Adrenal gland (tissue), 12 donors: ENCODE results near the gene INO80. TPM values are rescaled to one million over a fixed set of nuclear protein-coding genes. Genes with fewer than 3 reads are reported as not detected.

Experiments
- DNase-seq, 7 donors: peaks; one replicate each; pipeline ENCODE4 v3.0.0-alpha.2; 2019 to 2020
- H3K27ac ChIP-seq, 5 donors: fragments of 200-600 bp; sonication (generic) in 4 of 5; 1 replicate in 3 of 5; 2 replicates in 2 of 5; pipeline versions ENCODE4 v1.5.1 to v1.8.0; 2016 to 2020; ENCODE audit warnings: mild to moderate bottlenecking in 1 of 5
- H3K27me3 ChIP-seq: fragments of 200-600 bp; 2 replicates; pipeline ENCODE4 v1.8.0; 2021
- H3K36me3 ChIP-seq, 2 donors: fragments of 200-600 bp; replicated peaks in 1 of 2; 1 replicate in 1 of 2; 2 replicates in 1 of 2; pipeline versions ENCODE4 v1.5.1 to v1.8.0; 2018 to 2022
- H3K4me1 ChIP-seq, 2 donors: fragments of 200-600 bp; replicated peaks in 1 of 2; 1 replicate in 1 of 2; 2 replicates in 1 of 2; pipeline versions ENCODE4 v1.5.1 to v1.8.0; 2018 to 2021
- H3K4me3 ChIP-seq, 4 donors: fragments of 200-600 bp; sonication (generic) in 3 of 4; one replicate each; pipeline ENCODE4 v1.5.1; 2016 to 2018
- H3K9me3 ChIP-seq, 3 donors: fragments of 200-600 bp; sonication (generic) in 1 of 3; replicated peaks in 1 of 3; 1 replicate in 2 of 3; 2 replicates in 1 of 3; pipeline versions ENCODE4 v1.5.1 to v1.8.0; 2016 to 2021
- CTCF ChIP-seq, 6 experiments: fragments of 450-650 bp in 4 of 6; fragments of 200-600 bp in 2 of 6; sonication (generic) in 1 of 6; IDR thresholded peaks; 1 replicate in 5 of 6; 2 replicates in 1 of 6; pipeline versions ENCODE4 v1.5.1 to v1.8.0; 2016 to 2021; ENCODE audit warnings: antibody characterized with exemption in 6 of 6, mild to moderate bottlenecking in 2 of 6, moderate library complexity in 1 of 6
- POLR2A ChIP-seq, 2 donors: fragments of 450-650 bp; IDR thresholded peaks; one replicate each; pipeline ENCODE4 v1.6.1; 2017; ENCODE audit warnings: antibody characterized with exemption in 2 of 2, mild to moderate bottlenecking in 2 of 2, moderate library complexity in 1 of 2
- WGBS, 4 donors: extraction: QIAGEN DNeasy Blood & Tissue Kit in 2 of 4; methylation state at CpG; one replicate each; pipeline versions ENCODE4 v1.1.5 to v1.1.7; 2013 to 2017; 5-methylcytosine and 5-hydroxymethylcytosine counted together
- intact Hi-C, 2 donors: fragments of 100-400 bp; cut with DNase I; formaldehyde crosslinking; loops; one replicate each; pipeline versions ENCODE4 v1.14.1 to v1.15.0; 2022 to 2023
- polyA plus RNA-seq, 3 donors: library from polyadenylated mRNA; stranded (reverse); fragments of 200-250 nt in 2 of 3; fragments of 350-450 nt in 1 of 3; fragmentation: Illumina TruSeq in 1 of 3; extraction: RNeasy Lipid Tissue Mini Kit (QIAGEN cat#74804) in 1 of 3; gene quantifications; one replicate each; pipeline ENCODE4 v1.2.3, GENCODE V29; 2013 to 2014
- total RNA-seq, 9 donors: library from RNA; depleted of rRNA in 4 of 9; stranded (reverse); fragments of >200 nt in 4 of 9; fragments of 120-200 nt in 1 of 9; fragmentation: NEBNext Ultra II Directional in 1 of 9; extraction: Animal tissue kit (Norgen Biotek cat#: 25700) in 1 of 9; gene quantifications; one replicate each; pipeline versions ENCODE4 v1.1.0 to v1.2.4, GENCODE V29; 2013 to 2023
- donor health status: healthy with polysubstance abuse.
- donor health status: Bipolar disorder and iron deficiency.
- donor health status: DM: yes; HTN: yes; CAD: no.
- donor health status: DM: no; HTN: no; CAD: no.
- donor health status: DM: no; HTN: no; CAD: no.
- donor health status: DM: yes; HTN: yes; CAD: no.

The INO80 gene
- total and polyA plus RNA-seq, 12 donors, result 5.4 to 25.0 (median 17.7) TPM

- Histone ChIP-seq H3K27me3 (no peaks in the 10 kb centered on the region), H3K27ac (no peak overlapping the region), H3K36me3 (no peaks in the 10 kb centered on the region), H3K4me3 (no peak overlapping the region), H3K9me3 (no peaks in the 10 kb centered on the region), H3K4me1 (no peaks in the 10 kb centered on the region)
- DNase-seq, result no peak
- TF ChIP-seq POLR2A (IDR thresholded peaks at IDR 0.05) (no peak), CTCF (IDR thresholded peaks at IDR 0.05) (no peak)
- intact Hi-C loops, result no loop called here
- 74 to 86% (median 79%) methylated on average over 15 of the region's 15 CpGs for WGBS, 4 donors
Observed at GRCh38 chr15:41160639-41161315, 44.7 kb upstream of the INO80 start.

GRCh38 chr15:41154412-41154811 is 38.3 kb upstream of the INO80 start:
- H3K4me3 ChIP-seq, result no peak overlapping the region
- H3K27me3 ChIP-seq, result no peaks in the 10 kb centered on the region
- WGBS, 4 donors, result 57 to 64% (median 61%) methylated on average over 2 of the region's 2 CpGs
- peak in 4 of 7 donors; percentile 13 to 54 (median 26) for DNase-seq
- TF ChIP-seq POLR2A (IDR thresholded peaks at IDR 0.05), result no peak
- TF ChIP-seq CTCF (IDR thresholded peaks at IDR 0.05), result no peak
- intact Hi-C loops, result no loop called here
- H3K4me1 ChIP-seq, result no peaks in the 10 kb centered on the region
- H3K27ac ChIP-seq, result peak overlapping the region in 1 of 5 donors; percentile 8
- H3K9me3 ChIP-seq, result no peaks in the 10 kb centered on the region
- no peaks in the 10 kb centered on the region for H3K36me3 ChIP-seq

GRCh38 chr15:41153733-41154132 is 37.7 kb upstream of the INO80 start:
- H3K9me3 ChIP-seq, result no peaks in the 10 kb centered on the region
- no peaks in the 10 kb centered on the region for H3K4me1 ChIP-seq
- no peaks in the 10 kb centered on the region for H3K27me3 ChIP-seq
- H3K27ac ChIP-seq, result no peak overlapping the region
- no peak for DNase-seq
- intact Hi-C loops, result no loop called here
- no peak overlapping the region for H3K4me3 ChIP-seq
- TF ChIP-seq CTCF (IDR thresholded peaks at IDR 0.05) (no peak), POLR2A (IDR thresholded peaks at IDR 0.05) (no peak)
- no peaks in the 10 kb centered on the region for H3K36me3 ChIP-seq
- 79 to 88% (median 83%) methylated on average over 2 to 5 of the region's 5 CpGs for WGBS, 4 donors

GRCh38 chr15:41151451-41152005 is 35.4 kb upstream of the INO80 start:
- 94 to 97% (median 95%) methylated on average over 16 to 37 of the region's 37 CpGs for WGBS, 4 donors
- intact Hi-C loops, result no loop called here
- no peaks in the 10 kb centered on the region for H3K27me3 ChIP-seq
- H3K27ac ChIP-seq, result no peak overlapping the region
- no peaks in the 10 kb centered on the region for H3K36me3 ChIP-seq
- H3K4me3 ChIP-seq, result no peak overlapping the region
- no peaks in the 10 kb centered on the region for H3K9me3 ChIP-seq
- TF ChIP-seq CTCF (IDR thresholded peaks at IDR 0.05), result no peak
- TF ChIP-seq POLR2A (IDR thresholded peaks at IDR 0.05), result no peak
- no peak for DNase-seq
- no peaks in the 10 kb centered on the region for H3K4me1 ChIP-seq
